Measurements from ENCODE around the gene RFX3.

RFX3 gene

DNA sequence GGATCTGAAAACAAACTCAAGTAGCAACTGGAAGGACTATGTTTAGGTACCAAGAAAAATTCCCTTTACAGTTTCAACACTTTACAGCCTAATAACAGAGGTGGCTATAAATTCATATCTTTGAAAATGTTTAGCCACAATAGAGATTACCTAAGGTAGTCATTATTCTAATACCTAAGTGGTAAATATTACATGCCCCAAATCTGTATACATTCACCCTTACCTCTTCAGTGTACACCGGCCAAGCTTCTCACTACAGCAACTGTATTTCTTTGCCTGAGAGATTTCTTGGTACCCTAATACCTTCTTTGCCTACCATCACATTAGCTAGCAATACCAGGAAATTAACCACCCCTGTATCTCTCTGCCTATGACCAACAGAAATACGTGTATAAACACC is 154.0 kb downstream of the RFX3 start:
- no peak overlapping the region for H3K4me3 ChIP-seq (ENCODE audit: low read depth, low read length)

GRCh38 chr9:3370715-3371114 is 155.1 kb downstream of the RFX3 start:
- no peak overlapping the region for H3K4me3 ChIP-seq (ENCODE audit: low read depth, low read length)
- no peak for DNase-seq (ENCODE audit: low read depth)

More for the DNA sequence above, 154.0 kb downstream of the RFX3 start:
- no peak for DNase-seq (ENCODE audit: low read depth)

DNA sequence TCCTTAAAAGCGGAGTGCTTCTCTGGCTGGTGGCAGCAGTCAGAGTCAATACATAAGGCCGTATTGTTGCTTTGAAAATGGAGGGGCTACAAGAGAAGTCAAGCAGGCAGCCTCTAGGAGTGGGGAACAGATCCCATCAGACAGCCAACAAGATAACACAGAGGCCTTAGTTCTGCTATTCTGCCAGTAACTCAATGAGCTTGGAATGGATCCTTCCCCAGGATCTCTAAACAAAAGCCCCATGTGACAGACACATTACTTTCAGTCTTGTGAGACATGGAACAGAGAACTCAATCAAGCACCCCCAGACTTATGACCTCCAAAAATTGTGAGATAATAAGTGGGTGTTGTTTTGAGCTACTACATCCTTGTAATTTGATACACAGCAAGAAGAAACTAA is 158.6 kb downstream of the RFX3 start:
- no peak overlapping the region for H3K4me3 ChIP-seq (ENCODE audit: low read depth, low read length)
- no peak for DNase-seq (ENCODE audit: low read depth)

- no peak overlapping the region for H3K4me3 ChIP-seq (ENCODE audit: low read depth, low read length)
- no peak for DNase-seq (ENCODE audit: low read depth)
Observed at GRCh38 chr9:3361689-3362392, 164.0 kb downstream of the RFX3 start.

DNA sequence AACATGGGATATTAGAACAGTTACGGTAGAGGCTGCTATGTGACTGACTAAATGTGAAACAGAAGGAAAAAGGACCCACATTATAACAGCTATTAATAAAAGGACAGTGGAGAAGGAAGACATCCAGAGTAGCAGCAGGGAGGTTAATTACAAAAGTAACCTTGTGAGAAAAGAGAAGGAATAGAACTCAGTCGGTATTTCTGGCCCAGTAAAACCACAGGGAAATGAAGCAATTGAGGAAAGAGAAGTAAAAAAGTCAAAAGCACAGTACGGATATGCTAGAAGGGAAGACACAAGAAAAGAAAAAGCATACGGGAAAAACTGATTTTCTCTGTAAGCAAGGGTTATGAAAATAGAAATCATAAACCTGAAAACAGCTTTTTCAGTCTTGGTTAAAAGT is 164.7 kb downstream of the RFX3 start:
- no peak overlapping the region for H3K4me3 ChIP-seq (ENCODE audit: low read depth, low read length)

DNA sequence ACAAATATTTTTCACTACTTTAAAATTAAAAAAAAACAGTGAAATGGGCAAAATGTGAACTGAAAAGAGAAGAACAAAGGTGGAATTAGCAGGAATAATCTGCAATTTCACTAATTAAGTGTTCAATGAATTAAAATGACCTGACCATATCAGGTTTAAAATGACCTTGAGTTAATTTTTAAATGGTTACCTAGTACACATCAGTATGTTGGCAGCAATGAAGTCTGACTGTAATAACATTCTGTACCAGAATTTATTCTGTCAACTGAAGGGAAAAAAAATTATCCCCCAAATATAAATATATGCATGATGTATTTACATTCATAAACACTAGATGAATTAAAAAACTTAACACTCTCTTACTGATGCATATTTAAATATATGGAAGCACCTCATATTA is 165.6 kb downstream of the RFX3 start:
- no peak overlapping the region for H3K4me3 ChIP-seq (ENCODE audit: low read depth, low read length)
- DNase-seq (ENCODE audit: low read depth), result no peak

More for the DNA sequence above, 164.7 kb downstream of the RFX3 start:
- no peak for DNase-seq (ENCODE audit: low read depth)

DNA sequence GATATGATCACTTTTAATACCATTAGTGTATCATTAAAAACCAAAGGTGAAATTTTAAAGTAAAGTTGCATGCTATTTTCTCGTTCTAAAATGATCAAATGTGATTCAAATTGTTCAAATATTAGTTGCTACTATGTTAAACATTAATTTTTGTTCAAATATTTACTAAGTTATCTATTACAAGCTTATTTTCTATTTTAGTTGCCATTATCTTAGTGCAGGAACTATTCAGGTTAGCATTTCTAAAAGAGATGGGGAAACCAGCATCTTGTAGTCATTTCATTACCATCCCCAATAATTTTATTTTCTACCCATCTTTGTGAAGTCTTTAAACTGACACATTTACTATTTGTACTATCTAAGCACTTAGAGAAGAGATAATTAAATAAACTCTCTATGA is 166.0 kb downstream of the RFX3 start:
- H3K4me3 ChIP-seq (ENCODE audit: low read depth, low read length), result no peak overlapping the region
- DNase-seq (ENCODE audit: low read depth), result no peak

DNA sequence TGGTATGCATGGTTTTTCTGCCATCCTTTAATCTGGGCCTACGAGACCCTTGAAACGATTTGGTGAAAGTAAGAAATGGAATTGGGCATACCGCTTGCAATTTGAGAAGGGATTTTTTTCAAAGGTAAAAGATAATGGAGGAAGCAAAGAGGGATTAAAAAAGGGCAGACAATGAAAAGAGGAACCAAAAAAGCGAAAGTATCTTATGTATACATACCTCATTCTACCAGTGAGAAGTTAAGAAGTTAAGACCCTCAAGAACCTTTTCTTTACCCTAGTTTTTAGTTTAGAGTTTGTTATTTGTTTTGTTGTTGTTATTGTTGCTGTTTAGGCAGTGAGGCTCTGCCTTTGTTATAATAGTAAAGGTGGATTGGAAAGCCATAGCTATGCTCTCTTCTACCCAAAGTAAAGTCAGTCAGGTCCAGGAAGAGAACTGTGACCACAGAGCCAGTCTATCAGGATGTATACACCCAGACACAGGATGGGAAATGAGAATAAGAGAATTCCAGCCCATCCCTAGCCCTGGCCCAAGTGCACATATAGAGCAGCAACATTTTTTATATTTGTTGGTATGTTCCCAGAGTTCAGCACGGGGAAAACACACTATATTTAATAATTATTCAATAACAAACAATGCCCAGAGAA is 166.6 kb downstream of the RFX3 start:
- no peak for DNase-seq (ENCODE audit: low read depth)
- H3K4me3 ChIP-seq (ENCODE audit: low read depth, low read length), result no peak overlapping the region

DNA sequence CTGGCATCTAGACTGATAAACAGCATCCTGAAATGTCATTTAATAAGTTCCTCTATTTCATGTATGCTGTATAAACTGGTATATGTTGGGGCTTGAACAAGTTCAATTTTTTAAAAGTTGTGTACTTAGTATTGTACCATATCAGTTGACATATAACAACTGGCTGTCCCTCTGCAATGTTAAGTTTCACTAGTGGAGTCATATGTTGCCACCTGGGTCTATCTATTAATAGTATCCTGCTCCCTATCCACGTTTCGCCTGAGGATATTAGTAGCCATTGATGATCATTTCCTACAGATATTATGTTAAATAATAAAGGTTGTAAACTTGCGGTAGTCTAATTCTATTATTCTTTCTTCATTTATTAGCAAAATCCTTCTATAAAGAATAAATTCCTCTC is 177.6 kb downstream of the RFX3 start:
- H3K4me3 ChIP-seq (ENCODE audit: low read depth, low read length), result no peak overlapping the region
- DNase-seq (ENCODE audit: low read depth), result no peak

- no peak for DNase-seq (ENCODE audit: low read depth)
- no peak overlapping the region for H3K4me3 ChIP-seq (ENCODE audit: low read depth, low read length)
Observed at GRCh38 chr9:3346549-3346948, 179.3 kb downstream of the RFX3 start.

DNA sequence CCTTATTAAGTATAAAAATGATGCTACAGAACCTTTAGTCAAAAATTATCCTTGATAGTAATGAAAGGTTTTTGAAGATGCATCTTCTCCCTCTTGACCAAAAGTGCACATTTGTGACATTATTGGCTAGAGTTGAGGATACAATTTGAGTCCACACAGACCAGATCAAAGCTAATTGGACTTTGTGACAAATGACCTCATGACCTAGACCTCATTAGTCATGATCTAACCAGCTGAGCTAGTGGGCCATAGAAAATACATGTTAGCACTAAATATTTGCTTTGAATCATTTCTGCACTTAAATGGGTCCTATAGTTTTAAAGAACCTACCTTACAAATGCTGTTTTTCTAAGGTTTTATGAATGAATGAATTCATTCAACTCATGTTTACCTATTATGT is 182.1 kb downstream of the RFX3 start:
- H3K4me3 ChIP-seq (ENCODE audit: low read depth, low read length), result no peak overlapping the region
- no peak for DNase-seq (ENCODE audit: low read depth)

DNA sequence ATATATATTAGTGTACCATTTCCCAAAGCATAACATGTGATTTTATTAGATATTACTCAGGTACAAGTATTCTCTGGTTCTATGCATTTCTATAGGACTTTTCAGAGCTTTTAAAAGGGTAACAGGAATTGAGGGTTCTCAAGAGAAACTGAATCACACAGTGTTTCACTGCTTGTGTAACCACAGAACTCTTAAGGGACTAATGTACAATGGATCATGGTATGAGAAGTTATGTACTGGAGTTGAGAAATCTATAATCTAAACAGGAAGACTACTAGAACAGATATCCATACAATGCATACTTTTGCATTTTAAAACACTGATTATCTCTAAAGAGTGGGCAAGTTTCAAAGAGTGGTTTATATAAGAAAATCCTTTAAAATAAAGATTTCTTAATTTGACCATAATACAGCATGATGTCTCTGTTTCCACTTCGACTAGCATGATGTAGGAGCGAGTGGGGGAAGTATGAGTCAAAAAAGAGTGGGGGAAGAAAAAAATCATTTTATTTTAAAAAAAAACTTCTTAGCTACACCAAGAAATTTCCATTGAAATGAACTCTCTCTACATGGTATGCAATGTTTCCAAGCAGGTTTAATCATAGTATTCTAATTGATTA is 183.5 kb downstream of the RFX3 start:
- DNase-seq (ENCODE audit: low read depth), result peak; percentile 86
- H3K4me3 ChIP-seq (ENCODE audit: low read depth, low read length), result no peak overlapping the region

GRCh38 chr9:3337515-3338225 is 188.1 kb downstream of the RFX3 start:
- no peak overlapping the region for H3K4me3 ChIP-seq (ENCODE audit: low read depth, low read length)
- peak; percentile 56 for DNase-seq (ENCODE audit: low read depth)

DNA sequence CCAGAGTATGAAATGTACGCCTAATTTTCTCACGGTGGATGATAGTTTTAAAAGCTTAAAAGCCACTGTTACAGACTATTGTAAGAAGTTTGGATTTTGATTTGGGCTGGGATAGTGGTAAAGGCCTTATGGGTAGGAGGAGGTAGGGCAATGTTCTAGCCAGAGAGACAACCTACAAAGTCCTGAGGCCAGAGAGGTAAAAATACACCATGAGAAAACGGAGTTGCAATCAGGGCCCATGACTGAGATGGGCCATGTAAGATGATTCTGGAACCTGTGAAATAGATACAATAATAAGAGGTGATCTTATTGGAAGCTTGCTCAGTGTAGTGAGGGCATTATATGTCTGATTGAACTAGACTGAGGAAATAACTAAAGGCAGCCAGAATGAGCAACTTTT is 188.8 kb downstream of the RFX3 start:
- no peak overlapping the region for H3K4me3 ChIP-seq (ENCODE audit: low read depth, low read length)
- DNase-seq (ENCODE audit: low read depth), result no peak

DNA sequence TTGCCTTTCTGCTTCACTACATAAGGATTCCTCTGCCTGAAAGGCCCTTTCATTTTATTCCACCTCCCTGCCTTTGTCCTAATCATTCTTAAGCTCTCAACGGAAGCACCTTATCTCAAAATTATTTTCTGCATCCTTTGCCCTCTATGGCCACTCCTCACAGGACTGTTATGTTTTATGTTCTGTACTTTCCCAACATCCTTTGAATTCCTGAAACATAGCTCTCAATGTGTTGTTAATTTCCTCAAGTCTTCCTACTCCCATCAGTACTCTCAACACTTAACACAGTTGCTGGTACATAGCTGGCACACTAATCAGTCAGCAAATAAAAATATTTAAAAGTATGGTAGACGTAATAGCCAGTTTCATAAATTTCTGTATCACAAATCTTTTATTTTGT is 193.0 kb downstream of the RFX3 start:
- H3K4me3 ChIP-seq (ENCODE audit: low read depth, low read length), result no peak overlapping the region
- no peak for DNase-seq (ENCODE audit: low read depth)

DNA sequence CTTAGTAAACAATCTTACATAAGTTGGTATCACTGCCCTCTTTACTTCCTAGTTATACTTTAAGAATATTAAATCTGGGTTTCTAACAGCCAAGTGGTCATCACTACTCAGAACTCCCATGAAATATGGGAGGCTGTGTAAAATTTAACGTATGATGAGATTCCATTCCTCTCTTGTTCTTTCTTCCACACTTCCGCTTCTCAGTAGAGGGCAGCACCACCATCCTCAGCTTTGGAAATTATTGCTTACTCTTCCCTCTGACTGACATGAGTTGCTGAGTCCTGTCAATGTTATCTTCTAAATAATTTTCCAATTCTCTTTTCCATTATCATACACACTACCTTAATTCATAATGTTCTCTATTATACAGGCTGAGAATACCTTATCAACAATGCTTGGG is 194.0 kb downstream of the RFX3 start:
- no peak overlapping the region for H3K4me3 ChIP-seq (ENCODE audit: low read depth, low read length)
- DNase-seq (ENCODE audit: low read depth), result no peak

GRCh38 chr9:3330792-3331420 is 194.9 kb downstream of the RFX3 start:
- DNase-seq (ENCODE audit: low read depth), result peak; percentile 29
- no peak overlapping the region for H3K4me3 ChIP-seq (ENCODE audit: low read depth, low read length)

- no peak overlapping the region for H3K4me3 ChIP-seq (ENCODE audit: low read depth, low read length)
- DNase-seq (ENCODE audit: low read depth), result no peak
Observed at GRCh38 chr9:3329361-3329760, 196.4 kb downstream of the RFX3 start.

- no peak overlapping the region for H3K4me3 ChIP-seq (ENCODE audit: low read depth, low read length)
- no peak for DNase-seq (ENCODE audit: low read depth)
Observed at GRCh38 chr9:3323714-3324113, 202.1 kb downstream of the RFX3 start.

- no peak for DNase-seq (ENCODE audit: low read depth)
- H3K4me3 ChIP-seq (ENCODE audit: low read depth, low read length), result no peak overlapping the region
Observed at GRCh38 chr9:3321186-3321585, 204.6 kb downstream of the RFX3 start.
